Prostate gland (tissue), 2 donors: ENCODE results near the gene ARHGEF12. TPM values are rescaled to one million over a fixed set of nuclear protein-coding genes. Genes with fewer than 3 reads are reported as not detected.

Experiments
- DNase-seq: peaks from one replicate; pipeline ENCODE4 v3.0.0-alpha.2; 2019; ENCODE audit warnings: low spot score
- H3K27ac ChIP-seq, 2 donors: fragments of 200-600 bp; sonication (generic); 2 replicates each; pipeline ENCODE4 v1.5.1; 2017 to 2019
- H3K27me3 ChIP-seq: fragments of 200-600 bp; sonication (generic); replicated peaks from 2 replicates; pipeline ENCODE4 v1.5.1; 2019; ENCODE audit not compliant: insufficient read depth
- H3K36me3 ChIP-seq, 2 donors: fragments of 200-600 bp; sonication (generic); 1 replicate in 1 of 2; 2 replicates in 1 of 2; pipeline versions ENCODE4 v1.5.1 to v1.8.1; 2017 to 2019
- H3K4me1 ChIP-seq: fragments of 200-600 bp; sonication (generic); replicated peaks from 2 replicates; pipeline ENCODE4 v1.5.1; 2019
- H3K4me3 ChIP-seq, 2 donors: fragments of 200-600 bp; sonication (generic); 2 replicates each; pipeline ENCODE4 v1.5.1; 2017 to 2019
- H3K9me3 ChIP-seq: fragments of 200-600 bp; sonication (generic); 2 replicates; pipeline ENCODE4 v1.5.1; 2017
- CTCF ChIP-seq, 4 experiments: fragments of 200-600 bp in 2 of 4; fragments of 450-650 bp in 2 of 4; sonication (generic) in 2 of 4; IDR thresholded peaks; 1 replicate in 3 of 4; 2 replicates in 1 of 4; pipeline ENCODE4 v1.5.1; 2016 to 2019; ENCODE audit warnings: antibody characterized with exemption in 4 of 4, mild to moderate bottlenecking in 2 of 4, moderate library complexity in 2 of 4
- POLR2A ChIP-seq: fragments of 450-650 bp; IDR thresholded peaks from one replicate; pipeline ENCODE4 v1.6.1; 2016; ENCODE audit warnings: antibody characterized with exemption, mild to moderate bottlenecking
- POLR2AphosphoS5 ChIP-seq: sonication (generic); formaldehyde crosslinking; IDR thresholded peaks from one replicate; pipeline ENCODE4 v1.6.1; 2017; ENCODE audit warnings: antibody characterized with exemption
- WGBS: methylation state at CpG from one replicate; pipeline ENCODE4 v1.1.5; 2018; 5-methylcytosine and 5-hydroxymethylcytosine counted together
- intact Hi-C: fragments of 100-400 bp; cut with DNase I; formaldehyde crosslinking; loops from one replicate; pipeline ENCODE4 v1.14.2; 2022
- total RNA-seq, 2 donors: library from RNA; depleted of rRNA; stranded (reverse); fragments of >200 nt; gene quantifications; one replicate each; pipeline ENCODE4 v1.1.0, GENCODE V29; 2016

Gene ARHGEF12
- total RNA-seq, 2 donors from 2014 or later: 86.2 to 96.5 TPM

- H3K4me3 ChIP-seq: no peak overlapping the region
- no peaks in the 10 kb centered on the region for H3K4me1 ChIP-seq
- no peak overlapping the region for H3K27ac ChIP-seq
- WGBS: 92% methylated on average over 5 of the region's 5 CpGs
- no peaks in the 10 kb centered on the region for H3K36me3 ChIP-seq
- DNase-seq: no peak
- no peaks in the 10 kb centered on the region for H3K9me3 ChIP-seq
- no peaks in the 10 kb centered on the region for H3K27me3 ChIP-seq
- intact Hi-C loops: no loop called here
- TF ChIP-seq POLR2AphosphoS5 (no peak), POLR2A (no peak), CTCF (IDR thresholded peaks at IDR 0.05) (no peak)
Measured at GRCh38 chr11:120441592-120441991, 105.4 kb downstream of the ARHGEF12 start.

GRCh38 chr11:120442031-120442430 is 105.8 kb downstream of the ARHGEF12 start:
- H3K27me3 ChIP-seq: no peaks in the 10 kb centered on the region
- TF ChIP-seq CTCF (IDR thresholded peaks at IDR 0.05) (no peak), POLR2AphosphoS5 (no peak), POLR2A (no peak)
- intact Hi-C loops: no loop called here
- no peaks in the 10 kb centered on the region for H3K9me3 ChIP-seq
- 85% methylated on average over 3 of the region's 3 CpGs for WGBS
- H3K4me3 ChIP-seq: no peak overlapping the region
- no peaks in the 10 kb centered on the region for H3K4me1 ChIP-seq
- H3K36me3 ChIP-seq: no peaks in the 10 kb centered on the region
- DNase-seq: no peak
- no peak overlapping the region for H3K27ac ChIP-seq

GRCh38 chr11:120446802-120447201 is 110.6 kb downstream of the ARHGEF12 start:
- intact Hi-C loops: no loop called here
- H3K4me1 ChIP-seq: no peaks in the 10 kb centered on the region
- no peak overlapping the region for H3K4me3 ChIP-seq
- H3K36me3 ChIP-seq: peaks cover 5 to 10% of the 10 kb centered on the region in 2 donors
- DNase-seq: no peak
- WGBS: 90% methylated on average over 7 of the region's 7 CpGs
- TF ChIP-seq POLR2AphosphoS5: no peak
- TF ChIP-seq POLR2A: no peak
- TF ChIP-seq CTCF (IDR thresholded peaks at IDR 0.05): no peak
- no peak overlapping the region for H3K27ac ChIP-seq
- H3K27me3 ChIP-seq: no peaks in the 10 kb centered on the region
- no peaks in the 10 kb centered on the region for H3K9me3 ChIP-seq

GRCh38 chr11:120448240-120448639 is 112.0 kb downstream of the ARHGEF12 start:
- Histone ChIP-seq H3K27ac (no peak overlapping the region), H3K4me1 (no peaks in the 10 kb centered on the region), H3K4me3 (no peak overlapping the region), H3K9me3 (no peaks in the 10 kb centered on the region), H3K27me3 (no peaks in the 10 kb centered on the region), H3K36me3 (peaks cover 7 to 10% of the 10 kb centered on the region in 2 donors)
- WGBS: 86% methylated on average over 3 of the region's 3 CpGs
- no peak for DNase-seq
- no peak for TF ChIP-seq CTCF (IDR thresholded peaks at IDR 0.05)
- TF ChIP-seq POLR2A: no peak
- no peak for TF ChIP-seq POLR2AphosphoS5
- intact Hi-C loops: no loop called here

GRCh38 chr11:120455487-120455886 is 119.3 kb downstream of the ARHGEF12 start:
- no peak for DNase-seq
- H3K4me3 ChIP-seq: no peak overlapping the region
- H3K27me3 ChIP-seq: no peaks in the 10 kb centered on the region
- H3K9me3 ChIP-seq: no peaks in the 10 kb centered on the region
- peaks cover 0 to 7% of the 10 kb centered on the region in 2 donors for H3K36me3 ChIP-seq
- intact Hi-C loops: no loop called here
- TF ChIP-seq POLR2AphosphoS5 (no peak), POLR2A (no peak), CTCF (IDR thresholded peaks at IDR 0.05) (no peak)
- no peaks in the 10 kb centered on the region for H3K4me1 ChIP-seq
- H3K27ac ChIP-seq: no peak overlapping the region
